ENCODE results near the gene CLN6. TPM values are rescaled to one million over a fixed set of nuclear protein-coding genes. Genes with fewer than 3 reads are reported as not detected.

CLN6 gene
- total and polyA plus RNA-seq, 12 donors, result 9.2 to 36.6 (median 25.8) TPM

DNA sequence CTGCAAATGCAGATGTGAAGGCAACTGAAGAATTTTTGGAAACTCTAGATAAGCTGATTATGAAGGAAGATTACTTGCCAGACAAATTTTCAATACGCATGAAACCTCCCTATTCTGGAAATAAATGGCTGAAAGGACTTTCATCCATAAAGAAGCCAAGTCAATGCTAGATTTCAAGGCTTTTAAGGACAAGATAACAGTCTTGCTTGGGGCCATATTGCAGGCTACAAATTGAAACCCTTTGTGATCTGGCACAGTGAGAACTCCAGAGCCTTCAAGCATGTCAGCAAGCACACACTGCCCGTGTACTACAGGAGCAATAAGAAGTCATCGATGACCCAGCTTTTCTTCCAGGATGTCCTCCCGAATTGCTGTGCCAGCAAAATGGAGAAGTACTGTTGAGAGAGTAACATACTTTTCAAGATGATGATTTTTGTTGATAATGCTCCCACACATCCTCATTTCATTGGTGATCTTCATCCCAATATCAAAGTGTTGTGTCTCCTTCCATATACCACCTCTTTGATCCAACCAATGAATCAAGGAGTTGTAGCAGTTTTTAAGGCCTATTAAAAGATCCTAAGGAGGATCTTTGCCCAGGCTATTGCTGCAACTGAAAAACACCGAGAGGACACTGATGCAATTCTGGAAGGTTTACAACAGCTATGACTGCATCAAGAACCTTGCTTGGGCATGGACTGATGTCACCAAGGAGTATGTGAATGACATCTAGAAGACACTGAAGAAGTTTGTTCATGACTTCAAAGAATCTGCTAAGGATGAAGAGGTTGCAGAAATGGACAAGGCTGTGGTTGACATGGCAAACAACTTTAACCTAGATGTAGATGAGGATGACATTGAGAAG, 44.7 kb downstream of the CLN6 start:
- no peak for DNase-seq
- Histone ChIP-seq H3K27ac (peak overlapping the region in 1 of 5 donors; percentile 13), H3K27me3 (no peaks in the 10 kb centered on the region), H3K36me3 (replicated peaks in 1 of 2) (peaks cover 0 to 32% of the 10 kb centered on the region in 2 donors), H3K9me3 (replicated peaks in 1 of 3) (no peaks in the 10 kb centered on the region), H3K4me1 (replicated peaks in 1 of 2) (peaks cover 17 to 25% of the 10 kb centered on the region in 2 donors), H3K4me3 (no peak overlapping the region)
- TF ChIP-seq, protein P1, sequence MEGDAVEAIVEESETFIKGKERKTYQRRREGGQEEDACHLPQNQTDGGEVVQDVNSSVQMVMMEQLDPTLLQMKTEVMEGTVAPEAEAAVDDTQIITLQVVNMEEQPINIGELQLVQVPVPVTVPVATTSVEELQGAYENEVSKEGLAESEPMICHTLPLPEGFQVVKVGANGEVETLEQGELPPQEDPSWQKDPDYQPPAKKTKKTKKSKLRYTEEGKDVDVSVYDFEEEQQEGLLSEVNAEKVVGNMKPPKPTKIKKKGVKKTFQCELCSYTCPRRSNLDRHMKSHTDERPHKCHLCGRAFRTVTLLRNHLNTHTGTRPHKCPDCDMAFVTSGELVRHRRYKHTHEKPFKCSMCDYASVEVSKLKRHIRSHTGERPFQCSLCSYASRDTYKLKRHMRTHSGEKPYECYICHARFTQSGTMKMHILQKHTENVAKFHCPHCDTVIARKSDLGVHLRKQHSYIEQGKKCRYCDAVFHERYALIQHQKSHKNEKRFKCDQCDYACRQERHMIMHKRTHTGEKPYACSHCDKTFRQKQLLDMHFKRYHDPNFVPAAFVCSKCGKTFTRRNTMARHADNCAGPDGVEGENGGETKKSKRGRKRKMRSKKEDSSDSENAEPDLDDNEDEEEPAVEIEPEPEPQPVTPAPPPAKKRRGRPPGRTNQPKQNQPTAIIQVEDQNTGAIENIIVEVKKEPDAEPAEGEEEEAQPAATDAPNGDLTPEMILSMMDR (IDR thresholded peaks at IDR 0.05), result no peak
- TF ChIP-seq POLR2A (IDR thresholded peaks at IDR 0.05), result no peak
- intact Hi-C loops (cut with DNase I), result no loop called here
- 73 to 78% (median 74%) methylated on average over 5 of the region's 5 CpGs for WGBS, 4 donors

DNA sequence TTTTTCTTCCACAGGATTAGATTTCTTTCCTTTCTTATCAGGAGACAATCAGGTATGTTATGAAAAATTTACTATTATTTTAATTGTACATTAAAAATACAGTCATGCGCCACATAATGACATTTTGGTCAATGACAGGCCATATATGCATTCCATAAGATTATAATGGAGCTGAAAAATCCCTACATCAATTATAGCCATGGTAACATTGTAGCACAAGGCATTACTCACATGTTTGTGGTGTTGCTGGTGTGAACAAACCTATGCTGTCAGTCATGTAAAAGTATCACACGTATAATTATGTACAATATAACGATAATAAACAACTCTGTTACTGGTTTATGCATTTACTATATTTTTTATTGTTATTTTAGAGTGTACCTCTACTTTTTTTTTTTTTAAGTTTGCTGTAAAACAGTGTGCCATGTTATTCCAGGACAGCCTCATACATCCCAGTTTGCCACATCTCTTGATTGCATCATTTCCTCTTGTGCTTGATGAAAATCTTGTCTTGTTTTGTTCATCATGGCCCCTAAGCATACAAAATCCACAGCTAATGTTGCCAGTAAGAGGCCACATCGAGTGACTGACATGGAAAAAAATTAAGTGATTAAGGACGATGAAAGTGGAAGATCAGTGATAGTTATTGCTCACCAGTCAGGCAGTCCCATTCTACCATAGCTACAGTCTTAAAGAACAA, 45.8 kb downstream of the CLN6 start:
- no peak for DNase-seq
- intact Hi-C loops (cut with DNase I), result no loop called here
- no peak overlapping the region for H3K4me3 ChIP-seq
- peak overlapping the region in 1 of 5 donors; percentile 11 for H3K27ac ChIP-seq
- TF ChIP-seq POLR2A (IDR thresholded peaks at IDR 0.05), result no peak
- TF ChIP-seq, protein P1 (IDR thresholded peaks at IDR 0.05), result no peak
- no peaks in the 10 kb centered on the region for H3K27me3 ChIP-seq
- H3K36me3 ChIP-seq (replicated peaks in 1 of 2), result peaks cover 0 to 35% of the 10 kb centered on the region in 2 donors
- H3K9me3 ChIP-seq (replicated peaks in 1 of 3), result no peaks in the 10 kb centered on the region
- peaks cover 17 to 25% of the 10 kb centered on the region in 2 donors for H3K4me1 ChIP-seq (replicated peaks in 1 of 2)
- WGBS, 4 donors, result 88 to 94% (median 91%) methylated on average over 5 of the region's 5 CpGs

DNA sequence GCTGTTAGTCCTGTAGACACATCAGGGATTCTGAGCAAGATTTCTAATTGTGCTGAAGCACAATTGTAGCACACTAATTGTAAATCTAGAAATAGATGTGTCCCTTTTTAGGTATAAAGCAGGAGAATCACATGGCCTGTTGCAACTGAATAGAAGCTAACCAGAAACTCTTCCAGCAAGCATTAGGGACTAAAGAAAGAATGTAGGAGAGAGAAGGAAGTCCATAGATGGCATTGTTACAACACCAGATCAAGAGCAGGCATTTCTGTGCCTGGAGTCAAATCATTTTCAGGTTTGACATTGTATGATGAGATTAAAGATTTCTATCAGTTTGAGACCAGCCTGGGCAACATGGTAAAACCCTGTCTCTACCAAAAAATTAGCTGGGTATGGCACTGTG, 51.8 kb downstream of the CLN6 start:
- H3K27me3 ChIP-seq, result no peaks in the 10 kb centered on the region
- TF ChIP-seq POLR2A (IDR thresholded peaks at IDR 0.05), result no peak
- TF ChIP-seq, protein P1 (IDR thresholded peaks at IDR 0.05), result no peak
- peaks cover 0 to 47% of the 10 kb centered on the region in 2 donors for H3K36me3 ChIP-seq (replicated peaks in 1 of 2)
- no peak for DNase-seq
- H3K4me3 ChIP-seq, result no peak overlapping the region
- intact Hi-C loops (cut with DNase I), result no loop called here
- peak overlapping the region in 1 of 5 donors; percentile 31 for H3K27ac ChIP-seq
- H3K4me1 ChIP-seq (replicated peaks in 1 of 2), result peaks cover 0 to 11% of the 10 kb centered on the region in 2 donors
- H3K9me3 ChIP-seq (replicated peaks in 1 of 3), result no peaks in the 10 kb centered on the region

DNA sequence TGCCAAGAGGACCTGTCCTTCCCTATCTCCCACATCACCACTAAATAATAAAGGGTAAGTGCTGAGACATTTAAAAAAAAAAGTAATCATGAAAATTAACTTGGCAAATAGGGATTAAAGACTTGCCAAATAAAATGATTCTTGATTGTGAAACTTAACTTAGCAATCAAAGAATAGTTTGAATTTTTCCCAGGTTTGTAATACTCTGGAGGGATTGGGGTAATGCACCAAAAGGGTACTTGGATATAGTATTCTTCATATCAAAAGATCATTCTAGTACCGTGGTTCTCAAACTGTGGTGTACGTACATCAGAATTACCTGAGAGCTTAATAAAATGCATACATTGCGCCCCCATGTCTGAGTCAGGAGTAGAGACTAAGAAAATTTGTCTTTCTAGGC, 52.9 kb downstream of the CLN6 start:
- no peak for TF ChIP-seq POLR2A (IDR thresholded peaks at IDR 0.05)
- TF ChIP-seq, protein P1 (IDR thresholded peaks at IDR 0.05), result no peak
- intact Hi-C loops (cut with DNase I), result no loop called here
- Histone ChIP-seq H3K36me3 (replicated peaks in 1 of 2) (peaks cover 0 to 40% of the 10 kb centered on the region in 2 donors), H3K27me3 (no peaks in the 10 kb centered on the region), H3K4me3 (no peak overlapping the region), H3K4me1 (replicated peaks in 1 of 2) (peaks cover 0 to 11% of the 10 kb centered on the region in 2 donors), H3K27ac (no peak overlapping the region), H3K9me3 (replicated peaks in 1 of 3) (no peaks in the 10 kb centered on the region)
- no peak for DNase-seq
- WGBS, 4 donors, result 94 to 97% (median 95%) methylated on average over 3 of the region's 3 CpGs

Data from adrenal gland (tissue), 12 donors.